Neuronal stem cell (in vitro differentiated cells): ENCODE measurements around the gene RECQL.

Source experiments
- DNase-seq: peaks from one replicate; pipeline ENCODE4 v3.0.0-alpha.2; 2013; ENCODE audit warnings: low spot score
- H2AFZ ChIP-seq: one replicate; pipeline ENCODE4 v1.6.1; 2013; ENCODE audit warnings: mild to moderate bottlenecking, low read length, inconsistent platforms
- H2AK5ac ChIP-seq: 2 replicates; pipeline ENCODE4 v1.6.1; 2013; ENCODE audit warnings: low read depth, mild to moderate bottlenecking, inconsistent platforms, low read length, moderate library complexity, mixed read lengths
- H2BK120ac ChIP-seq: 2 replicates; pipeline ENCODE4 v1.6.1; 2013; ENCODE audit warnings: low read depth, mild to moderate bottlenecking, inconsistent platforms, low read length, moderate library complexity, mixed read lengths
- H2BK12ac ChIP-seq: one replicate; pipeline ENCODE4 v1.6.1; 2013; ENCODE audit warnings: low read length, inconsistent platforms
- H2BK15ac ChIP-seq: 2 replicates; pipeline ENCODE4 v1.6.1; 2013; ENCODE audit warnings: mild to moderate bottlenecking, low read length, inconsistent platforms, mixed read lengths
- H2BK5ac ChIP-seq: one replicate; pipeline ENCODE4 v1.6.1; 2013; ENCODE audit warnings: inconsistent platforms, mild to moderate bottlenecking, low read length, moderate library complexity
- H3K14ac ChIP-seq: one replicate; pipeline ENCODE4 v1.6.1; 2013; ENCODE audit warnings: low read length, inconsistent platforms
- H3K18ac ChIP-seq: 2 replicates; pipeline ENCODE4 v1.6.1; 2013; ENCODE audit warnings: low read length, inconsistent platforms
- H3K23ac ChIP-seq: 2 replicates; pipeline ENCODE4 v1.6.1; 2013; ENCODE audit warnings: low read depth, mild to moderate bottlenecking, mixed read lengths, low read length, inconsistent platforms; ENCODE audit not compliant: poor library complexity
- H3K27ac ChIP-seq: replicated peaks from 3 replicates; pipeline ENCODE4 v1.5.1; 2013; ENCODE audit warnings: low read length, inconsistent platforms
- H3K27me3 ChIP-seq, 3 experiments: 2 replicates each; pipeline ENCODE4 v1.6.1; 2013; ENCODE audit warnings: low read length in 3 of 3, mild to moderate bottlenecking in 2 of 3, inconsistent platforms in 1 of 3, low read depth in 1 of 3, mixed read lengths in 1 of 3, moderate library complexity in 1 of 3; ENCODE audit not compliant: control insufficient read depth in 3 of 3, insufficient read depth in 3 of 3
- H3K36me3 ChIP-seq, 2 donors: replicated peaks in 1 of 2; 2 replicates each; pipeline ENCODE4 v1.6.1; 2013; ENCODE audit warnings: low read length in 2 of 2; ENCODE audit not compliant: control insufficient read depth in 2 of 2, insufficient read depth in 2 of 2
- H3K4ac ChIP-seq: 2 replicates; pipeline ENCODE4 v1.6.1; 2013; ENCODE audit warnings: inconsistent platforms, mild to moderate bottlenecking, low read length, moderate library complexity
- H3K4me1 ChIP-seq, 2 donors: 1 replicate in 1 of 2; 2 replicates in 1 of 2; pipeline ENCODE4 v1.6.1; 2013; ENCODE audit warnings: low read length in 2 of 2, low read depth in 1 of 2; ENCODE audit not compliant: control insufficient read depth in 2 of 2, insufficient read depth in 1 of 2
- H3K4me2 ChIP-seq: one replicate; pipeline ENCODE4 v1.6.1; 2013; ENCODE audit warnings: mild to moderate bottlenecking, low read length, inconsistent platforms; ENCODE audit not compliant: insufficient read depth, poor library complexity, severe bottlenecking
- H3K4me3 ChIP-seq, 2 donors: 2 replicates each; pipeline ENCODE4 v1.5.1; 2013; ENCODE audit warnings: low read length in 2 of 2, mild to moderate bottlenecking in 2 of 2, inconsistent platforms in 1 of 2, moderate library complexity in 1 of 2
- H3K79me1 ChIP-seq: one replicate; pipeline ENCODE4 v1.6.1; 2013; ENCODE audit warnings: low read depth, mild to moderate bottlenecking, inconsistent platforms, low read length, moderate library complexity
- H3K9ac ChIP-seq: one replicate; pipeline ENCODE4 v1.6.1; 2013; ENCODE audit warnings: mild to moderate bottlenecking, low read depth, low read length, inconsistent platforms; ENCODE audit not compliant: poor library complexity
- H3K9me3 ChIP-seq, 2 donors: replicated peaks in 1 of 2; 2 replicates each; pipeline versions ENCODE3 to v1.6.1; 2013; ENCODE audit warnings: low read length in 2 of 2, mild to moderate bottlenecking in 2 of 2, inconsistent platforms in 1 of 2, low read depth in 1 of 2, mixed read lengths in 1 of 2, moderate library complexity in 1 of 2; ENCODE audit not compliant: control insufficient read depth in 2 of 2, insufficient read depth in 1 of 2
- H4K8ac ChIP-seq: one replicate; pipeline ENCODE4 v1.6.1; 2013; ENCODE audit warnings: low read depth, mild to moderate bottlenecking, inconsistent platforms, low read length, moderate library complexity
- H4K91ac ChIP-seq: one replicate; pipeline ENCODE4 v1.6.1; 2013; ENCODE audit warnings: low read length, low read depth, mild to moderate bottlenecking, inconsistent platforms; ENCODE audit not compliant: poor library complexity
- WGBS, 2 donors: extraction: QIAGEN DNeasy Blood & Tissue Kit; methylation state at CpG; one replicate each; pipeline ENCODE4 v1.1.7; 2013; ENCODE audit warnings: missing lambda C conversion rate in 2 of 2, mixed read lengths in 1 of 2; ENCODE audit not compliant: insufficient read length in 2 of 2, insufficient replicate concordance in 1 of 2; ENCODE audit errors: extremely low coverage in 2 of 2; 5-methylcytosine and 5-hydroxymethylcytosine counted together

The RECQL gene

DNA sequence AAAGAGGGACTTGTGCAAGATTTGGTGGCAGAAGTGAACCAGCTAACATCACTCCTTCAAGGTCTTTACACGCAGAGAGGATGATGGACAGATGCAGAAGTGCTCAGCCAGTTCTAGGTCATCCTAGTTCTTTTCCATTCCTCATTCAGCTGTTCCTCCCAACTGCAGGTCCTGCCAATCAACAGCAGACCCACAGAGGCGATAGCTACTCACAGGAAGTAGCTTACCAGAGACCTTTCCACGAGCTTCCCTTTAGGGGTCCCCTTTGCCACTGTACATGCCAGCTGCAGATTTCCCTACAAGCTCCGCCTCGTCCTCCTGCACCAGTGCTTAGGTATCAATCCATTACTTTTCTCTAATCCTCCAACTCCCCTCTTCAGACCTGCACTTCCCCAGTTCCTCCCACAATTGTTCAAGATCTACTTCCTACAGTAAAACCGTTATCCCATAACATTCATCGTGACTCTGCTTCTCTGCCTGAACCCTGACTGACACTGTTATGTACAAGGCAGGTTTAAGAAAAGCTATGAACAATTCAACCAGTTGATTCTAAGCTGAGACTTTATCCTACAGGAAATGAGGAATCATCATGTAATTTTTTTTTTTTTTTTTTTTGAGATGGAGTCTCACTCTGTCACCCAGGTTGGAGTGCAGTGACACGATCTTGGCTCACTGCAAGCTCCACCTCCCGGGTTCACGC, 22.5 kb downstream of the RECQL start:
- Histone ChIP-seq H3K9me3 (no peaks in the 10 kb centered on the region), H3K4me1 (no peaks in the 10 kb centered on the region), H3K4me3 (no peak overlapping the region), H3K4ac (no peak overlapping the region), H3K27me3 (no peaks in the 10 kb centered on the region), H2BK120ac (no peak overlapping the region), H2AFZ (no peak overlapping the region), H3K27ac (no peak overlapping the region), H3K18ac (no peak overlapping the region), H2BK15ac (no peak overlapping the region), H2BK5ac (no peak overlapping the region), H4K8ac (no peak overlapping the region), H2BK12ac (no peak overlapping the region), H3K9ac (no peak overlapping the region), H3K14ac (no peak overlapping the region), H3K79me1 (peaks cover 2% of the 10 kb centered on the region), H3K23ac (no peak overlapping the region), H3K36me3 (peaks cover 14 to 97% of the 10 kb centered on the region in 2 donors), H4K91ac (no peak overlapping the region), H2AK5ac (no peak overlapping the region), H3K4me2 (no peak overlapping the region)
- DNase-seq: no peak
- no CpG with 5 or more reads among the region's 10 CpGs for WGBS, 2 donors

DNA sequence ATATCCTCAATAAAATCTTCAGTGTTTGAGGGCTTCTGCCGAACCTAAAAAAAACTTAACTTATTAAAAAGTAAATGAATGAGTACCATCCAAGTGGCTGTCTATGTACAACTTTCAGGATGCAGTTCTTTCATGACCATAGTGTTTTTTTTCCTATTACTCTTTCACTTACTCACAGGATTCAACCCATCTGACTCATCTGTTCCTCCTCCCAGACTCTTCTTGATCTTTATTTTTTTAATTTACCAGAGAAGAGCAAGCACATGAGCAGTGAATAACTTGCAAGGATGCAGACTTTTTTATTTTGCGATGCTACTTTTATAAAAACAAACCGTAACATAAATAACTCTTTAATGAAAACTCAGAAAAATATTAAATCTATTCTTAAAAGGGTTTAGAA, 24.5 kb downstream of the RECQL start:
- Histone ChIP-seq H2BK5ac (no peak overlapping the region), H3K36me3 (peaks cover 13 to 97% of the 10 kb centered on the region in 2 donors), H3K27me3 (no peaks in the 10 kb centered on the region), H2AFZ (no peak overlapping the region), H3K9ac (no peak overlapping the region), H3K4ac (no peak overlapping the region), H3K9me3 (no peaks in the 10 kb centered on the region), H3K4me3 (no peak overlapping the region), H3K4me1 (no peaks in the 10 kb centered on the region), H3K14ac (no peak overlapping the region), H4K91ac (no peak overlapping the region), H3K23ac (no peak overlapping the region), H2BK15ac (no peak overlapping the region), H4K8ac (no peak overlapping the region), H2BK12ac (no peak overlapping the region), H3K79me1 (no peaks in the 10 kb centered on the region), H3K18ac (no peak overlapping the region), H3K4me2 (no peak overlapping the region), H2AK5ac (no peak overlapping the region), H2BK120ac (no peak overlapping the region), H3K27ac (no peak overlapping the region)
- no peak for DNase-seq
- 100% methylated on average over 1 of the region's 3 CpGs; no CpG with 5 or more reads in 1 of the 2 donors for WGBS, 2 donors

DNA sequence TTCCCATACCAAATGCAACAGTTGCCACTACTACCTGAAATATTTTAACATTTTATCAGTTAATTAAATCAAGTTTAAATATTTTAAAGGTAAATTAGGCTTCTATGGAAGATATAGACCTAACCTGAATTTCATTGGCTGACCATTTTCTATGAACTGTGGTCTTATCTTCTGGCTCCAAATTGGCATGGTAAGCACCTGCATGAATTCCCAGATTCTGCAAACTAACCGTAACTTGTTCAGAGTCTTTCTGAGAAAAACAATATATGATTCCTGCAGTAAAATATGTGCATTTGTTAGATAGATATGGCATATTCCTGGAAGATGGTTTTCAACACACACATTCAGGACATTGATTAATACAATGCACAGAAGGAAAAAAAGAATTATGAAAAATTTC, 25.9 kb downstream of the RECQL start:
- H3K9ac ChIP-seq: no peak overlapping the region
- no peak overlapping the region for H3K18ac ChIP-seq
- no peak overlapping the region for H3K4me3 ChIP-seq
- no peak overlapping the region for H3K27ac ChIP-seq
- H3K4me1 ChIP-seq: no peaks in the 10 kb centered on the region
- H2BK5ac ChIP-seq: no peak overlapping the region
- peaks cover 8 to 97% of the 10 kb centered on the region in 2 donors for H3K36me3 ChIP-seq
- no CpG with 5 or more reads among the region's 1 CpG for WGBS, 2 donors
- no peak overlapping the region for H2AFZ ChIP-seq
- H2BK15ac ChIP-seq: no peak overlapping the region
- no peak overlapping the region for H3K23ac ChIP-seq
- no peak overlapping the region for H2BK120ac ChIP-seq
- no peak for DNase-seq
- no peaks in the 10 kb centered on the region for H3K79me1 ChIP-seq
- H2BK12ac ChIP-seq: no peak overlapping the region
- no peak overlapping the region for H3K14ac ChIP-seq
- no peak overlapping the region for H3K4me2 ChIP-seq
- H3K27me3 ChIP-seq: no peaks in the 10 kb centered on the region
- H4K91ac ChIP-seq: no peak overlapping the region
- no peak overlapping the region for H3K4ac ChIP-seq
- no peaks in the 10 kb centered on the region for H3K9me3 ChIP-seq
- H4K8ac ChIP-seq: no peak overlapping the region
- no peak overlapping the region for H2AK5ac ChIP-seq

DNA sequence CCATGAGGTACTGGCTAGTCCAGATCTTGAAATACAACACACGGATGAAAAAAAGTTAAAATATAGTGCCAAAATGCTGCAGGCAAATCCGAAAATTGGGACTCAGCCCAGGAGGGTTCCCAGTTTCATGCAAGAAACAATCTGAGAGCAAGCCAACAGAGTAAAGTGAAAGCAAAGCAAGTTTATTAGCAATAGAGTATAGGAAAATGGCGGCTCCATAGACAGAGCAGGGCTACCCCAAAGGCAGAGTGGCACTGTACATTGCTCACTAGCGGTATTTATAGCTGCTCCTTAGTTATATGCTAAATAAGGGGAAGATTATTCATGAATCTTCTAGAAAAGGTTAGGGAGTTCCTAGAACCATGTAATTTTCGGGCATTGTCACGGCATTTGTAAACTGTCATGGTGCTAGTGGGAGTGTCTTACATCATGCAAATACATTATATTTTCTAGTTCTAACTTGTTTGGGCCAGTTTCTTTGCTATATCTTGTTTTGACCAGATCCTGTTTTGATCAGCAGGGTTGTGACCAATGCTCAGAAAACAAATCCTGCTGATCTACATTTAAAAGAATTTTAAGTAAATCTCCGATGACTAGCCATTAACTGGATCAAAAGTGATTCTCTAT, 29.1 kb downstream of the RECQL start:
- H3K9me3 ChIP-seq: no peaks in the 10 kb centered on the region
- no peaks in the 10 kb centered on the region for H3K79me1 ChIP-seq
- no peak overlapping the region for H3K18ac ChIP-seq
- no peaks in the 10 kb centered on the region for H3K27me3 ChIP-seq
- no peak overlapping the region for H3K23ac ChIP-seq
- no peak overlapping the region for H3K4me3 ChIP-seq
- H2BK5ac ChIP-seq: no peak overlapping the region
- no peak overlapping the region for H4K91ac ChIP-seq
- no peaks in the 10 kb centered on the region for H3K4me1 ChIP-seq
- no peak overlapping the region for H3K4me2 ChIP-seq
- no peak overlapping the region for H3K4ac ChIP-seq
- H3K27ac ChIP-seq: no peak overlapping the region
- no peak for DNase-seq
- no peak overlapping the region for H2BK120ac ChIP-seq
- no peak overlapping the region for H2AK5ac ChIP-seq
- H3K14ac ChIP-seq: no peak overlapping the region
- H2BK15ac ChIP-seq: no peak overlapping the region
- no peak overlapping the region for H2AFZ ChIP-seq
- no peak overlapping the region for H4K8ac ChIP-seq
- H3K36me3 ChIP-seq: peaks cover 2 to 91% of the 10 kb centered on the region in 2 donors
- H2BK12ac ChIP-seq: no peak overlapping the region
- H3K9ac ChIP-seq: no peak overlapping the region
- WGBS, 2 donors: no CpG with 5 or more reads among the region's 7 CpGs
